GM19328 (cell line): Measurements from ENCODE around the gene PTGES2.
"Not testable (repeated sequence)": the region's sequence is repeated elsewhere in the genome, so short reads cannot be mapped to it uniquely, and the experiment has no call there.

Experiments
- ATAC-seq: cut with Tn5 transposase; IDR thresholded peaks from one replicate; pipeline ENCODE4 v1.9.1; 2021; ENCODE audit warnings: mild to moderate bottlenecking, moderate library complexity; ENCODE audit not compliant: unreplicated experiment

The PTGES2 gene

DNA sequence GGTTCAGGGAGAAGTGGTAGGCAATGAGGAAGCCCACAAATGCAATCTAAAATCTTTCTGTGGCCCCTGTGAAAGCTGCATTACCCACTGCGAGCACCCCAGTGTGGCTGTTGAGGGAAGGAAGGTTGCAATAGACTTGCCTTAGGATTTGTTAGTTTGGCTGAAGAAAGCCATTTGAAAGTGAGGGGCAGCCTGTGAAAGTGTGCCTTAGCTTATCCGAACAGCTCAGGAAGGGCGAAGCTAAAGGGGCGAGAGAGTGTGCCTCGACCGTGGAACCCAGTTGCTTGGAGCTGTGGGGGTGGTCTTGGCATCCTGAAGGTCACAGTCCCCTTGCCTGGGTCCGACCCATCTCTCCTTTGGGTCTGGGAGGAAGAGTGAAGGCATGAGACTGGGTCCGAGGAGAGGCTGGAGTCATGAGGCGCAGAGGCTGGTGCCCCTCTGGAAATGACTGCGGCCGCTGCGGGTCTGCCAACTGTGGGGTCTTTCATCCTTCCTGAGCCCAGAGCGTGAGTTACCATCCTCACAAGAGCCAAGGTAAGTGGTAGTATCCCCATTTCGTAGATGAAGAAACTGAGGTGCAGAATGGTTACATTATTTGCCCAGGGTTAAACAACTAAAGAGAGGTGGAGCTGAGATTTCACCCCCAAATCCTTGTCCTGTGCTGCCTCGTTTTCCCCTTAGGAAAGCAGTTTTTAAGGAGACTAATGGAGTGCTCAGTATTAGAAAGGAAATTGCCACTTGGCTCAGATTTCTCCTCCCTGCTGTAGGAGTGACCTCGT lies 35.1 kb downstream of the PTGES2 start:
- ATAC-seq, result no peak

DNA sequence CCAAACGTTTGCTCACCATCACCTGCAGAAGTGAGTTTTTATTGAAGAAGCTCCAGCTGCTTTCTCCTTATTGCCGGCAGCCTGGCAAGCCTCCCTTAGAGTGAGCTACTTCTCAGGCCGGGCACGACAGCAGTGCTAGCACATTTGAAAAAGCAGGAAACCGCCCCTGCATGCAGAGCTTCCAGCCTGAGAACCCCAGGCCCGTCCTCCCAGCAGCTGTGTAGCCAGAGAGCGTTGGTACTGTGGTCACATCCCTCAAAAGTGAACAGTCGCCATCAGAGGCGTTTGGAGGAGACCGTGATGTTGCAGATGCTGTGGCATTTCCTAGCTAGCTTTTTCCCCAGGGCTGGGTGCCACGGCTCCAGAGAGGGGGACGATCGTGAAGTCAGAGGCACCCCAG lies 36.0 kb downstream of the PTGES2 start:
- ATAC-seq, result no peak

DNA sequence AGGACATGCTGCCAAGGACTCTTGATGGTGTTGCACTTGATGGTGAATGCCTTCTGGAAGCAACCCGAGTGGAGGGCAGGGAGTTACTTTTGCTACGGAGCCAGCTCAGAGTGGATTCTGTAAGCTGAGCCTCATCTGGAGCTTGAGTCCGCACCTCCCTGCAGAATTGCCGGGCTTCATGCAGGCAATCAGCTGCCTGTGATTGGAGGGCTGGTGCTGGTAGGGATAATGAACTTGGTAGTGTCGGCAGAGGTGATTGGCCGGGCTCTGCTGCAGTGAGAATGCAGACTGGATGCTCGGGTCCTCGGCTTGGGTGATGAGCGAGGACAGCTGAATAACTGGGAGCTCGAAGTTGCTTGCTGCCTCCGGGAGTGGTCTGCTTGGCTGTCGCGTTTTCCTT lies 36.4 kb downstream of the PTGES2 start:
- no peak for ATAC-seq

DNA sequence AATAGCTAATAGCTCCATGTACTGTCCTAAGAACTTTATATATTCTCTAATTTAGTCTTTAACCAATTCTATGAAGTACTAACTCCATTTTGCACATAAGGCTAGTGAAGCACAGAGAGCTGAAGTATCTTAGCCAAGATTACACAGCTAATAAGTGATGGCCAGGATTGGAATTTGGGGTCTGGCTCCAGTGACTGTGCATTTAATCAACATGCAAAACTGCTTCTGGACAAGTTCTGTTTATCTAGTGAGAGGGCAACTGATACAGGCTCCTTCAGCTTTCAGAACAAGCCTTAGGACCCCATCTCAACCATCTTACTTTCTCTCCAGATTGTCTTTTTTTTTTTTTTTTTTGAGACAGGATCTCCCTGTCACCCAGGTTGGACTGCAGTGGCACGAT lies 38.2 kb downstream of the PTGES2 start:
- ATAC-seq, result no peak

DNA sequence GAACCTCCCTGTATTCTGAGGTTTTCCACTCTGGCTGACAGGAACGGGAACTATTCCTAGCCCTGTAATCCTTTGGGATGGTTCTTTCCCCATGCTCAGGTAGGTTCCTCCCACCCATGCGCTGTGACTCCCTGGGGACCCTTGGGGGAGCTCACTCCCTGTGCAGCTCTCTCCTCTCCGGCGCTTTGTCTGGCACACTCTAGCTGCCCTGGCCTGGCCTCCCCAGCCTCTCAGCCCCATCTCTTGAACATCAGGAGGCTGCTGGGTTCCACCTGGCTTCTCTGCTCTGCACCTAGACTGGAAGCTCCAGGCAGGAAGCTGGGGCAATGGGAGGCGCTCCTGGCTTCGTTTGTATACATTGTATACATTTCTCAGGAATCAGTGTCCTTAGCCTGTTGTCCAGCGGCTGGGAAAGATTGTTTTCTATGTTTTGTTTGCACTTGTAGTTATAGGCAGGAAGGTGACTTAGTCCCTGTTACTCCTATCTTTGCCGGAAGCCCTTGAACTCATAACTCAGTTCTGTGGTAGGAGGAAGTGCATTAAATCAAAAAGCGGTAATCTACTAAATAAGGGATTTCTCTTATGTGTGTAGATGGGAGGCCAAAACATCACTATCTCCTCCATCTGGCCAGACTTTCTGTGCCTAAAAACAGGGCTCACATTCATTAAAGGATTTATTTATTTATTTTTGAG lies 39.1 kb downstream of the PTGES2 start:
- ATAC-seq, result no peak

DNA sequence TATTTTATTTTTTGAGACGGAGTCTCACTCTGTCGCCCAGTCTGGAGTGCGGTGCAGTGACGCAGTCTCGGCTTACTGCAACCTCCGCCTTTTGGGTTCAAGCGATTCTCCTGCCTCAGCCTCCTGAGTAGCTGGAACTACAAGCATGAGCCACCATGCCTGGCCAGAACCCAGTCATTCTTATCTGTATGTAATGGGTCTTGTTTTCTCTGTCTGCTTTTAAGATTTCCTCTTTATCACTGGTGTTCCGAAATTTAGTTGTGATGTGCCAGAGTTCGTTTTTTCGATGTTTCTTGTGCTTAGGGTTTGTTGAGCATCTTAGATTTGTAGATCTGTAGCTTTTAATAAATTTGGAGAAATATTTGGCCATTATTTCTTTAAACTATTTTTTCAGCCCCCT lies 40.3 kb downstream of the PTGES2 start:
- no peak for ATAC-seq

DNA sequence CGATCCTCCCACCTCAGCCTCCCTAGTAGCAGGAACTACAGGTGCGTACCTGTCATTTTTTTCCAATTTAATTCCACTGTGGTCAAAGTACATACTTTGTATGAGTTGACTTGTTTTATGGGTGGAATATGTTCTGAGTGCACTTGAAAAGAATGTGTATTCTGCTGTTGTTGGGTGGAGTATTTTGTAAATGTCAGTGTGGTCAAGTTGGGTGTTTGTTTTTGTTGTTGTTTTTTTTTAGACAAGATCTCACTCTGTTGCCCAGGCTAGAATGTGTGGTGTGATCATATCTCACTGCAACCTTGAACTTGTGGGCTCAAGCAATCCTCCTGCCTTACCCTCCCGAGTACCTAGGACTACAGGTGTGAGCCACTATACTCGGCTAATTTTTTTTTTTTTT lies 41.6 kb downstream of the PTGES2 start:
- ATAC-seq, result no peak

DNA sequence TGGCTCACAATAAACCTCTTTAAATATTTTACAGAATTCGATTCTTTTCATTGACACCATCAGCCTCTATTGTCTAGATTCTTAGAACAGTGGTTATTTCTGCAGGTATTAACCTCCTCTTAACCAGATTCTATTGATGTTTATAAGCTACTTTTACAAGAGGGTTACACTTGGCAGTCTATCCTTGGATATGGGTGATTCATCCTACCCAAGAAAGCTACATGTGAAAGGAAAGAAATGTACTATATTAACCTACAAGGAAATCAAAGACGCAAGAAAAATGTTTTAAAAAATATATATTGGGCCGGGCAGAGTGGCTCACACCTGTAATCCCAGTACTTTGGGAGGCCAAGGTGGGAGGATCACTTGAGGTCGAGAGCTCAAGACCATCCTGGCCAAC lies 42.8 kb downstream of the PTGES2 start:
- no peak for ATAC-seq

DNA sequence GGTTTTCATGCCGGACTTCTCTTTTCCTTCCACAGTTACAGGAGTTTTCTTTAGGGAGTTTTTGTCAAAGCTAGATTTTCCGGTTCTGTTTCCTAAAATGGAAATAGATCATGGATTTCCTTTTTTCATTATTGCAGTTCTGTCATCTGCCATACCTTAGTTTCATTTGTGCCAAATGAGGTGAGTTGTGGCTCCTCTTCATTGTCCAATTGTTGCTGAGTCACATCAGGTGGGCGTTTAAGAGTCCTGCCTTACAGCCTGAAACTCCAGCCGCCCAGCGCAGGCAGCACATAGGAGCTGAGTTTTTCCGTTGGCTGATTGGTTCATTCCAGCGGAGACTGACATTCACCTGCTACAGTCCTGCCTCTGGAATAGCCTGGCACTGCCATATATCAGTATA lies 45.4 kb downstream of the PTGES2 start:
- ATAC-seq, result no peak

DNA sequence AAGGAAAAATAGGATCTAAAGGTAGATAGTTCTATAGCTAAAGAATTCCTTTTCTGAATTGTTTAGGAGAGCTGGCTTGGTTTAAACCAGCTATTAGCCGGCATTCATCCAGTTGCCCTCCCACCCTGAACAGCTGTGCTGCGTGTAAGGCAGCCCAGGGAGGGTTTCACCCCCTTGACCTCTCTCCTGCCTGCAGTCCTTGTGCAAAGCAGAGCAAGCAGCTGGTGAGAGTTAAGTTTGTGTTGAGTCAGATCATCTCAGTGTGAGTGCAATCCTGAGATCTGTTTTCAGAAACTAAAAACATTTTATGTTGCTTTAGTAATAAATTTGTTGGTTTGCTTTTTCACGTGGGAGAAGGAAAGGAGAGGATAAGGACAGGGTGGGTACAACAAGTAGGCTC lies 46.5 kb downstream of the PTGES2 start:
- no peak for ATAC-seq

DNA sequence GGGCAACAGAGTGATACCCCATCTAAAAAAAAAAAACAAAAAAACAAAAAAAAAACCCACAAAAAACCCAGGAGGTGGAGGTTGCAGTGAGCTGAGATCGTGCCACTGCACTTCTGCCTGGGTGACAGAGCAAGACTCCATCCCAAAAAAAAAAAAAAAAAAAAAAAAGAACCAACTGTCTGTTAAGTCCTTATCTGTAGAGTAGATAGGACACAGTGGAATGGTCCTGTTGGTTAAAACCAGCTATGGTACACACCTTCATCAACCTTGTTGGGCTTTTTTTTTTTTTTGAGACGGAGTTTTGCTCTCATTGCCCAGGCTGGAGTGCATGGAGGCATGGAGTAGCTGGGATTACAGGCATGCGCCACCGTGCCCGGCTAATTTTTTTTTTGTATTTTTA lies 47.3 kb downstream of the PTGES2 start:
- ATAC-seq, result no peak

DNA sequence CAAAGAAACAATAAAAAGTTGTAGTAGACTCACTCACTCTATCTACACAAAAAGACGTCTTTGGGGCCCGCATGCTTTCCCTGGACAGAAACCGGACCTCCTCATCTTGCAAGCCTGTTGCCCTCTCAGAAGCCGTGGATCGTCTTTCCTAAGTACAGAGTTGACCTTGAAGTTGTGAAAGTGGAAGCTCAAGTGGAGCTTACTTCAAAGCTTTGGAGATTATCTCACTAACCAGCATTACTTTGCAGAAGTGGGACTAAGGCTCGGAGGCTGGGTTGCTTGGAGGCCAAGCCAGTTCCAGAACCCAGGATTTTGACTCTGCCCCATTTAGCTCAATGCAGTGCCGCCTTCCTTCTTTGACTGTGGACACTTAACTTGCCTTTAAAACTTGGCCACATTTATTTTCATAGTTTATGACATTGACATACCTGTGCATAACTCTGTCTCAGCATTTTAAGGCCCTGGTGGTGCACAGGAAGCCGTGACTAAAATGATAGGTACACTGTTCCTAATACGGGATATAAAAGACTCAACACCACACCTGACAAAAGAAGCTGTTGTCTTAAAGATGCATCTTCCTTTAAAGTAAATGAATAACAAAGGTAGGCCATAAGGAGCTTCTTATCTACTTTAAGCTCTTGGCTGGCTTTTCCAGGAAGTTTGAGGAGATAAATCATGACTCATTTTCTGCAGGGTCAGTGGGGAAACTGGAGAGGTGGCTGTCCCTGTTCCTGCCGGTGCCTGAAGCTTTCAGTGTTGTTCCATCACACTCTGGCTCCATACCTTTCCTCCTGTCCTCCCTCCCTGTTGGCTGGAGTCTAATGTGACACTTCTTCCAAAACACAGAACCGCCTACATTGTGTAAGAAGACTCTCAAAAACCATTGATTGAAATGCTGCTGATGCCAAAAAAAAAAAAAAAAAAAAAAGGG lies 48.8 kb downstream of the PTGES2 start:
- no peak for ATAC-seq

DNA sequence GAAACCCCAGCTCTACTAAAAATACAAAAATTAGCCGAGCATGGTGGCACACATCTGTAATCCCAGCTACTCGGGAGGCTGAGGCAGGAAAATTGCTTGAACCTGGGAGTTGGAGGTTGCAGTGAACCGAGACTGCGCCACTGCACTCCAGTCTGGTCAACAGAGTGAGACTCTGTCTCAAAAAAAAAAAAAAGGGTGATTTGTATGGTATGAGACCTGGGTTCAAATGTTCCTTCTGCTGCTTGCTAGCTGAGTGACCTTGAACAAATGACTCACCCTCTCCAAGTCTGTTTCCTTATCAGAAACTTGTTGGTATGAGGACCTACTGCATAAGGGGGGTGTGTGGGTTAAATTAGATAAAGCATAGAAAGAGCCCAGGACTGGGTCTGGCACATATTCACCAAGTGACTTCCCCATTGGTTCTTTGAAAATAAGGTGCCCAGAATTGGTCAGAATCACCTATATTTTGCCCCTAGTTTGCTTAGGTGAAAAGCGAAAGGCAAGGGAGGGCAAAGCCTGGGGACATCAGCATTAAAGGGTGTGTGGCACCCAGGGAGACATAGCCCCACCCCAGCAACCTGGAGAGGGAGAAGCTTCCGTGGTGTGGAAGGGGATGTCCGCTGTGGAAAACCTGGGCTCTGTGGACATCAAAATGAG lies 49.6 kb downstream of the PTGES2 start:
- no peak for ATAC-seq

DNA sequence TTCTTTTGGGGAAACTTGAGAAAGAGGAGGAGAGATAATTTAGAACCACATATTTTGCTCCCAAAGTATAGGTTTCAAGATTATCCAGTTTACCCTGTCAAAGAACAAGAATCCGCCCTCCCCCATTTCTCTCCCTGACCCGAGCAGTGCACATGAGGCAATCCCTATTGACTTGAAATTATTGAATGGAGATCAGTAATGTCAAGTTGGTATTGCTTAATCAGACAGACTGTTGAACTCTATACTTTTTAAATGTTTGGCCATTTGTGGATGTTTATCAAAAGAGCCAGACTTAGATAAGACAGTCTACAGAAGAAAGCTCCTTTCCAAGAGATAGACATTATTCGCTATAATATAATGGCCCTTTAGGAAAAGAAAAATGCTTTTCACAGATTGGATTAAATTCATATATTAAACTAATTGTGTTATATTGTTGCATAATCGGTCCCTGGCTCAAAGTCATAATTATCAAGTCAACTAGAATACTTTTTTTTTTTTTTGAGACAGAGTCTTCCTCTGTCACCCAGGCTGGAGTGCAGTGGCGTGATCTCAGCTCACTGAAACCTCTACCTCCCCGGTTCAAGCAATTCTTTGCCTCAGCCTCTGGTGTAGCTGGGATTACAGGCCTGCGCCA lies 54.2 kb downstream of the PTGES2 start:
- no peak for ATAC-seq

DNA sequence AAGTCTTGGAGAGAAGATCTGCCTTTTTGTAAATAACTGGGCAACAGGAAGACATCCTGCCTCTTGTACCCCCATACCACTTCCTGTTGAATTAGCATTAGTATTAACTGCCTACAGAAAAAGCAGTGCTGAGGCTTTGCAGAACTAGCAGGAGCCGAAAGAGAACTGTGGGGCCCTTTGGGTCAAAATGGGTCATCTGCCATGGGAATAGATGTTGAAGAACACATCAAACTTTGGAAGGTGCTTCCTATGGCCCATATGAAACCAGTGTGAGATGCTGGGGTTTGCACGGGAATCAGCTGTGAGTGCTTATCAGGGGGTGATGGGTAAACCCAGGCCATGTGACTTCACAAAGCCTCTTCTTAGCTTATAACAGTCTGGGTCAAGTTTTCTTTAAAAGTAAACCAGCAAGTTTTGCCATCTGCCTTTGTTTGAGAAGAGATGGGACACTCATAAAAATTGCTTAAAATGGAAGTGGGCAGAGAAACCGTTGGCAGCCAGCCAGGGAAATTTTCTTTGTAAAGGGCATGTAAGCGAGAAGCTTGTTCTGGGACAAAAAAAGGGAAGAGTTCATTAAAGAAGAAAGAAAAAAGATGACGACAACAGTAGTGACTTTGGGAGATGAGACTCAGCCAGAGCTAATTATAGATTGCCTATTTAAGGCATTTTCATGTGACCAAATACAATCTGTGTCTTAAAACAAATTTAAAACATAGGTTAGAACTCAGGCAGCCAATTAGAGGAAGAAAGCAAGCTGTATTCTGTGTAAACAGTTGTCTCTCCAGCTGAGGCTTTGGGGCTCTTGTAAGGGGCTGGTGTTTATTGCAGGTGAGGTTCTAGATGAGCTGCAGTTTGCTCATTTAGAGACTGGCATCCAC lies 55.1 kb downstream of the PTGES2 start:
- ATAC-seq, result no peak

DNA sequence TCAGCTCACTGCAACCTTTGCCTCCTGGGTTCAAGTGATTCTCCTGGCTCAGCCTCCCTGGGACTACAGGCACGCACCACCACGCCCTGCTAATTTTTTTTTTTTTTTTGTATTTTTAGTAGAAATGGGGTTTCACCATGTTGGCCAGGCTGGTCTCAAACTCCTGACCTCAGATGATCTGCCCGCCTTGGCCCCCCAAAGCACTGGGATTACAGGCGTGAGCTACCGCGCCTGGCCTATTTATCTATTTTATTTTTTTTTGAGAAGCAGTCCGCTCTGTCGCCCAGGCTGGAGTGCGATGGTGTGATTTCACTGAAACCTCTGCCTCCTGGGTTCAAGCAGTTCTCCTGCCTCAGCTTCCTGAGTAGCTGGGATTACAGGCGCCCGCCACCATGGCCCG lies 56.1 kb downstream of the PTGES2 start:
- not testable (repeated sequence) for ATAC-seq

DNA sequence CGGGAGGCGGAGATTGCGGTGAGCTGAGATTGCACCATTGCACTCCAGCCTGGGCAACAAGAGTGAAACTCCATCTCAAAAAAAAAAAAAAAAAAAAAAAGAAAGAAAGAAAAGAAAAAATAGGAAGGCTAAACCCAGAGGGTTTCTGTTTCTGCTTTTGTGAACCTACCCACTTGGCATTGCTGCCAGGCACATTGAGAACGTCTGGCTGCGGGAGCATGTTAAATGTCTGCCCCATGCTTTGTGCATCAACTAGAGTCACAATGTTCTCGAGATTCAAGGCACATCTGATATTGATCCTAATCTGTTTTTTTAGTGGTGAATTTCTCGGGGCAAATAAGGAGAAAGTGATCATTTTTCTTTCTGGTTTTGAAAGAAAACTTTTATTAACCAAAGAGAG lies 56.7 kb downstream of the PTGES2 start:
- ATAC-seq, result no peak
